Activated T-cell treated with anti-CD3 and anti-CD28 coated beads, Interleukin-2, amount 50 U/mL, for 1 hour (primary cell): Measurements from ENCODE around the gene SYCP3.
"Not testable (repeated sequence)": the region's sequence is repeated elsewhere in the genome, so short reads cannot be mapped to it uniquely, and the experiment has no call there.

Experiments used
- DNase-seq: peaks from one replicate; pipeline ENCODE4 v3.0.0-alpha.2; 2020

Gene SYCP3

DNA sequence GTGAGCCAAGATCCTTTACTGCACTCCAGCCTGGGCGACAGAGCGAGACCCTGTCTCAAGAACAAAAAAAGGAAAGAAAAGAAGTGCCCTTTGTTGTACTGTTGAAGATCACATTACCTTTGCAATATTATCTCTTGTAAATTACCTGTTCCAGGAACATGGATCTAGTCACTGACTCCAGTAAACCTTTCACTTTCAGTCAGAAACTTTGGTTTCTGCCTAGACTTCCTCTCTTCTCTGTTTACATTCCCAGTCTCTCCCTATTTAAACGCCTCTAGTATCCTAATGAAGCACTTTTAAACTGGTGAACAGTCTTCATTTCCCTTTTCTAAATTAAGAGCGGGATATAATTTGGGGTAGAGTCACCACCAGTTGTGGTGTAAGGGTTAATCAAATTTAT is 29.0 kb downstream of the SYCP3 start:
- DNase-seq: no peak

DNA sequence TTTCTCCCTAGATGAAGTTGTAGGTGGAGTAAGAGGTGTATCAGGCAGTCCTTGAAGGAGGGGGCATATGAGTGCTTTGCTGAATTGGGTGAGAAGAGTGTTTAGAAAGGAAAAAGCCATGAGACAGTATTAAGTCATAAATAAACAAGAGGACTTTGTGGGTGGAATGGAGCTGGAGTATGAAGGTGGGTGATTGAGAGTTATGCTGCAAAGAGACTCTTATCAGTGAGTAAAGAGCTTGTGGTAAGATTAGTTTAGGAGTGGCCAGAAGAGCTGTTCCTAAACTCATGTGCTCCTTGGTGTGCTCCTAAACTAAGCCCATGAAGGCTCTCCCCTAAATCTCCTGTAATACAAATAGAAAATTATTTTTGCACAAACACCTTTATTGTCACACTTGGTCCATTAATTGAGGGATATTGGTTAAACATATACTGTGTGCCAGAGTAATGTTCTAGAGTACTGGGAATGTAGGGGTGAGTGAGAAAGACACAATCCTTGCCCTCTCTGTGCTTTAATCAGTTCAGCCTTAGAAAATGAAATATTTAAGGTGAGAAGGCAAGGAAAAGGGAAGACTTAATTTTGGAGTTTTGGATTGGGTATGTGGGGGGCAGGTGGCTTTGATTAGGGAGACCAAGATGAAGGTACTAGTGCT is 32.0 kb downstream of the SYCP3 start:
- DNase-seq: no peak

DNA sequence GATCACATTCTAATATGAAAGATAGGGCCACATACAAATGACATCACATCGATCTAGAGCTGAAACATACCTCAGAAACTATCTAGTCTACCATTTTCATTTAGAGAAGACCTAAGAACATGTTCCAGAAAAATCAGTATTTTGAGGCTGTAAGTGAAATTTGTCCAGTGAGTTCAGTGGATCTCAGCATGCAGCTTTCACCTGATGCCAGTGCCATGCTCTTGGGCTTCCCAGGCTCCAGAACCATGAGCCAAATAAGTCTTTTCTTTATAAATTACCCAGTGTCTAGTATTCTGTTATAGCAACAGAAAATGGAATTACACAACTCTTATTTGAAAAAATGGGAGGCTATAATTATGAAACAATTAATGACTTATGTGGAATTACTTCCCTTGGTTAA is 32.9 kb downstream of the SYCP3 start:
- no peak for DNase-seq

DNA sequence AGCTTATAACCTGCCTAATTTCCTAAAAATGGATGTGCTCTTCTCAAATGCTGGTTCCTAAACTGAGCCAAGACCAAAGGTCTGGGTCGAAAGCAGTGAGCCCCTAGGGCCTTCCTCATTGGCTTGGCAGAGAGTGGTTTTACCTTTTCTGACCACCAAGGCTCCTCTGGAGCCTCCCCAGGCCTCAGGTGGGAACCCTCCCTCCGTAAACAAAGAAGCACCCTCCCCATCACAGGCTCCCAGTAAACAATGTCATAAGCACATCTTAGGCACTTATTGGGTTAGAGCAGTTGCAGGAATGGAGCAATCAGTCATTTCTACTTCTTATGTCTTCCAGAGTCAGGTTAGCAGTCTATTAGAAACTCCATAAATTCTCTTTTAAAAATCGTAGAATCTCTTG is 35.8 kb downstream of the SYCP3 start:
- DNase-seq: no peak

DNA sequence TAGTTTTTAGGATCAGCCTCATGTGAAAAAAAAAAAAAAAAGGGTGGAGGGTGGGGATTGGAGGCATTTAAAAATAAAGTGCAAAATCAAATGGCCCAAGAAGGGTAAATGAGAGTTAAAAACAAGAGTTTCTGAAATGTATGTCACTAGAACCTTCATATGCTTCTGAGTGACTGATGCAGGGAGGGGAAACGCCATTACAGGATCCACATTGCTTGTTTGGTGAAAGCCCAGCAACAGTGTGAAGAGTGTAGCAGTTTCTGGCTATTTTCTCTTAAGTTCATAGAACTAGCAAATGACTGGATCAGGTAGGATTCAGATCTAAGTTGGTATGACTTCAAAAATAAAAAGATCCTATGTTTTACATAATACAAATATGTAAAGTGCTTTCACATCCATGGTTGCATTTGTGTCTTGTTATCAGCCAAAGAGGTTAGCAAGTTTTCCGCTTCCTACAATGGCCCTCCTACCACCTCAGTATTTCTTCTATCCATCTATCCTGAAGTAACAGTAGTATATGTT is 38.9 kb downstream of the SYCP3 start:
- DNase-seq: no peak

DNA sequence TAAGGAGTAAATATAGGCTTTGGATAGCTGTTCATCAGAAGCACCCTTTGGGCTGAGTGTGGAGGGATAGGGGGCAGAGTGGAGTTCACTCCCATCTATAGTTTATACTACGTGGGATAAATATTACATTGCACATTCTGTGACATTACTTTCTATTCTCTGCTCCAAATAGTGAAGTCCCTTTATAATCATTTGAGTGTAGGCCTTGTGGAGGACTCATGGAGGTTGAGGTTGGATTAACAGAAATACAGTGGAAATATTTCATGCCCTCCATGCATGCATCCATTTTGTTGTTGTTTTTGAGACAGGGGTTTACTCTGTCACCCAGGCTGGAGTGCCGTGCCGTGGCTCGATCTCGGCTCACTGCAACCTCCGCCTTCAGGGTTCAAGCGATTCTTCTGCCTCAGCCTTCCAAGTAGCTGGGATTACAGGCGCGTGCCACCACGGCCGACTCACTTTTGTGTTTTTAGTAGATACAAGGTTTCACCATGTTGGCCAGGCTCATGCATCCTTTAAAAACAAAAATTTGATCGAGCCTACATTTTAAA is 40.4 kb downstream of the SYCP3 start:
- no peak for DNase-seq

DNA sequence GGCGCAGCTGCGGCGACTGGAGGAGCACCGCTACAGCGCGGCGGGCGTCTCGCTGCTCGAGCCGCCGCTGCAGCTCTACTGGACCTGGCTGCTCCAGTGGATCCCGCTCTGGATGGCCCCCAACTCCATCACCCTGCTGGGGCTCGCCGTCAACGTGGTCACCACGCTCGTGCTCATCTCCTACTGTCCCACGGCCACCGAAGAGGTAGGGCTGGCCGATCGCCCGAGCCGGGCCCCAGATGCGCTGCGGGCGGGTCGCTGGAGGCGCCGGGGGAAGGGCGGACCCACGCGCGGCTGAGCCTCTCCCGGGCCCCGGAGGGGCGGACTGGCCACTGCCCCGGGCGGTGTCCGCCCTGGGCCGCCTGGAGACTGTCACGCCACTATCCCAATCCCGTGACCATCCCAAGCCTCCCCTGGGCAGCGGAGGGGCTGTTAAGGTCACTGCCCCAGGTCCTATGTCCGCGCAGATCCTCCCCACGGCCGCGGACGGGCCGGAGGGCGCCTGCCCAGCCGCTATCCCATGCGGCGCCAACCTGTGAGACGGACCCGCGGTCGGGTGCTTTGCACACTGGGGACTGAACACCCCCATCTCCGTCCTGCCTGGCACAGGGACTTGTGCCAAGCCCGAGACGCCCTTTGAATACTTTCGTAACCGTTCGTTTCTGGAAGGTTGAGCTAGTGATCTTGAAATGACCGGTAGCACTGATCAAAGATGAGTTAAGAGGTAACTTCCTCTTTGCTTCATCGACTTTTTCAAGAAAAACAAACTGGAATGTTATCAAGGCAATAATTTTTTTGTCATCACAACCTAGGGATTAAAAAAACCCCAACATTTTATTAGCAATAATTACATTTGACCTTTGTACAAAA is 41.1 kb downstream of the SYCP3 start:
- no peak for DNase-seq

DNA sequence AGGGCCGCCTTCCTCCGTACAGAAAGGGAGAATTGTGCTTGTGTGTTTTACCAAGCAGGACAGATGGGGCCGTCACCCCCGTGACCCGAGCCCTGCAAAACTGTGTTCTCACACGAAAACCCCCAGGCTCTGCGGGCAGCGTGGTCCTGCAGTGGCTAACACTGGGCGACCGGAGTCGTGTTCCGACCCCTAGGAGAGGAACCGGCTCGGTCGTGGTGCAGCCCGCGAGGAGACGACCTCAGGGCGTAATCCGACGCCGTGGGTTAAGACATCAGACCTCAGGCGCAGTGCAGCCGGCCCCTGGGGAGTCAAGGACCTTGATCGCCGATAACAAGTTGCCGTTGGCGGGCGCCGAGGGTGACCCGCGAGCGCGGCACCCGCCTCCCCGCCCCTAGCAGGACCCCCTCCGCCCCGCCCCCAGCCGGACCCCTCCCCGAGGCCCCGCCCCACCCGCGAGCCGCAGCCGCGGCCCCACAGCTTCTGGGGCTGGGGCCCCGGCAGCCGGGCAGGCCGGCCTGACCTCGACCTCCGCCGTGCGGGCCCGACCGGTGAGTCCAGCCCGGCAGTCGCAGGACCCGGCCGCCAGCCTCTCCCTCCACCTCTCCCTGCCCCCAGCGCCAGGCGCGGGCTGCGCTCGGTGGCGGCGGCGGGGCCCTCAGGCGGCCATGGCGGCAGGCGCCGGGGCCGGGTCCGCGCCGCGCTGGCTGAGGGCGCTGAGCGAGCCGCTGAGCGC is 41.9 kb downstream of the SYCP3 start, which contains the start of gene CHPT1:
CHPT1 (plus strand) TSS at position 444 of the 733 bp plus-strand sequence; CDS start at position 666, 222 bp downstream.
- DNase-seq: peak; percentile 72

DNA sequence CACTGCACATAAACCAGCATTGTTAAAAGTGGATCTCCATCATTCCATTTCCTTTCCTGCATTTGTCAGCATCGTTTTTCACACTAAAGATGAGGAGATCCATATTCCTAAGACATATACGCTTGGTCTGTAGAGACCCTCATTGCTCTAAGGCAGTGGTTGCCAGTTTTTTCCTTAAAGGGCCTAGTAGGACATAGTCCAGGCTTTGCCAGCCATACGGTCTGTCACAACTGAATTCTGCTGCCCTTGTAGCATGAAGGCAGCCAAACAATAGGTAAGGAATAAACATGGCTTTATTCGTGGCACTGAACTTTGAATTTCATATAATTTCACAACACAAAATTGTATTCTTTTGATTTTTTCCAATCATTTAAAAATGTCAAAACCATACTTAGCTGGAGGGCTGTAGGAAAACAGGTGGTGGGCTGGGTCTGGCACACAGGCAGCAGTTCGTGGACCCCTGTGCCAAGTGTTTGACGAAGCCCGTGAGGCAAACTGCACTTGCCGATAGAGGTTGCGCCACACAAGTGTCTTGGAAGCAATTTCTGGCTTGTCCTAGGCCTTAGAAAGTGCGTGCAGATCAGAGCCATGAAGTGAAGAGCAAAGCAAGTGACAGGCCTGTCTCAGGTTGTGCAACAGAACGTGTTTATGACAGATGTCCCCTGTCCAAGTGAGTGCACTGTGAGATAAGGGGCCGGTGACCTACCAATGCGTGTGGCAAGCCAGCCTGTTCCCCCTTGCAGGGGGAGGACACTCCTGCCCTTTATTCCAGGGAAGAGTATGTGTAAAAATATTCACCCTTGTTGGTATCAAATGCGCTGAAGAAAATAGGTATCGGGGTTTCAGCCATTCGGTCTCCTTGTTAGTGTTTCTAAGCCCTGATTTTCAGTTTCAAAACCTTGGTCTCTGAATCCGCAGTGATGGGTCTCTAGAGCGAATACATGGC is 42.7 kb downstream of the SYCP3 start:
- DNase-seq: peak; percentile 26

DNA sequence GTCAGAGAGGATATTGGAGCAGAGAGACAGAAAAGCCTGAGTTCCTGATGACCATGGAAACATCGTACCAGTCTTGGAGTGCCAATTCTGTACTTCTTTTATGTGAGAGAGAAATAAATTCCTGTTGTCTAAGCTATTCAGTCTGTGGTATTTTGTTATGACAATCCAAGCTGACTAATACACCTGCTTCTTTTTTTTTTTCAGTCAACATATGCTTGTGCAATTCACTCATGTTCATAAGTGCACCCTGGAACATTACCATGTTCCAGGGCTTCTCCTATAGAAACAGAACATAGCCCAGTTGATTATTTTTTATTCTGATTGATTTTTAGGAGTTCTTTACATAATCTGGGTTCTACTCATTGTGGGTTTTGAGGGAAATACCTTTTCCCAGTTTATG is 43.6 kb downstream of the SYCP3 start:
- no peak for DNase-seq

DNA sequence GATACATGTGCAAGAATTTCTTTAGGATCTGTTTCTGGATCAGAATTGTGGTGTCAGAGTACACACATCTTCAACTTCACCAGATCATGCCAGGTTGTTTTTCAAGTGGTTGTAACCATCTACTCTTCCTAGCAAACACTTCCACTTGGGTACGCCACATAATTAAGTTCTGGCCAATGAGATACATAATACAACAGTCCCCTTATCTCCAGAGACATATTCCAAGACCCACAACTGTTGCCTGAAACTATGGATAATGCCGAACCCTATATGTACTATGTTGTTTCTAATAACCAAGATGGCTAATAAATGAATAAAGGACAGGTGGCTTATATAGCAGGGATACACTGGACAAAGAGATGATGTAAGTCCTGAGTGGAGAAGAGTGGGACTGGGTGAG is 44.3 kb downstream of the SYCP3 start:
- DNase-seq: no peak

DNA sequence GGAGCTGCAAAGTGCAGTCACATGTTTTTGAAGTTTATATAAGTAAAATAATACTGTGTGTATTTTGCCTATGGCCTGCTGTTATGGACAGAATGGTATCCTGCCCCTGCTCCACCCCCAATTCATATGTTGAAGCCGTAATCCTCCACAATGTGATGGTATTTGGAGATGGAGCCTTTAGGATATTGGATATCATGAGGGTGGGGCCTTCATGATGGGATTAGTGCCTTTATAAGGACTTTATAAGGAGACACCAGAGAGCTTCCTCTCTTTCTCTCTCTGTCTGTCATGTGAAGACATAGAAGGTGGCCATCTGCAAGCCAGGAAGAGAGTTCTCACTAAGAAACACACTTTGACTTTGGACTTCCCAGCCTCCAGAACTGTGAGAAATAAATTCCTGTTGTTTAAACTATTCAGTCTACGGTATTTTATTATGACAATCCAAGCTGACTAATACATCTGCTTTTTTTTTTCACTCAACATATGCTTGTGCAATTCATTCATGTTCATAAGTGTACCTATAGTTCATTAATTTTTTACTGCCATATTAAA is 44.9 kb downstream of the SYCP3 start:
- DNase-seq: no peak

DNA sequence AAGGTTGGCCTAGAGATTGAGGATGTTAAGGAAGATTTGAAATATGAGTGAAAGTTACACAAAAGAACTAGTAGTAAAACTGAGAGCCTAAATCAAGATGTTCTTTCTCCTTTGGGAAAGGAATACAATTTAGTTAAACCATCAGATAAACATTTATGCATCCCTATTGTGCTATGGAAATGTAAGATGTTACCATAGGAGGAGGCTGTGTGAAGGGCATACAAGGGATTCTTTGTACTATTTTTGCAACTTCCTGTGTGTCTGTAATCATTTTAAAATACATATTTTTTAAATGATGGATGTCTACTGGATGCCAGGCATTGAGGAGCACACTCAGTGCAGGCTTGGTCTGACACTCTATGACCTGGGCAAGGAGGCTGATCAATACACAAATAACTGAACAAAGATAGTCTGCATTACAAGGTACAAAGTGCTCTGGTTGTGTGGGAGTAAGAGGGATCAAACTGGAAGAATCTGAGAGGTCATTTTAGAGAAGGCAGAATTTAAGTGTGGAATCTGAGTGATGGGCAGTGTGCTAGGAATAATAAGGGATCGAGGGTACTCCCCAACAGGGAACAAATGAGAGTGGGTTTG is 47.7 kb downstream of the SYCP3 start:
- no peak for DNase-seq

DNA sequence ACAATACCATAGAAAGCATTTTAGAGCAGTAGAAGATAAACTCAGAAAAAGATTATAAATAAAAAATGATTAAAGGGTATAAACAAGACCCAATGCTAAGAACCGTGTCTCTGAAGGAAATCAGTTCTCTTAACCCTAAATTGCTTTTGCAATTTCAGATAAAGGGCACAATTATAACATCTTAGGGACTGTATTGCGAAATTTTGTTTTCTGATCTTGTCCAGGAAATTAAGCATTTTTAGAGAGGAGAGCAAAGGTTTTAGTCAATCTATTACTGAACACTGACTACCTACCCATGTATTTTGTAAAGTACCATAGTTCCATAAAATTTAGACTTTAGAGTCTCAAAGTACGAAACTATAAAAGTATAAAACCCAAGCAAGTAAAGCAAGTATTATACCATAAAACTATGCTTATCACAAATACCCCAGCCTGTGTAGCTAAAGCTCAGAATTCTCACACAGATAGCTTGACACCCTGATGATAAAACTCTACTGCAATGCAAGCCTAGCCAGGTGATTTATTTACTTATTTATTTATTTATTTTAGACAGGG is 48.6 kb downstream of the SYCP3 start:
- no peak for DNase-seq

DNA sequence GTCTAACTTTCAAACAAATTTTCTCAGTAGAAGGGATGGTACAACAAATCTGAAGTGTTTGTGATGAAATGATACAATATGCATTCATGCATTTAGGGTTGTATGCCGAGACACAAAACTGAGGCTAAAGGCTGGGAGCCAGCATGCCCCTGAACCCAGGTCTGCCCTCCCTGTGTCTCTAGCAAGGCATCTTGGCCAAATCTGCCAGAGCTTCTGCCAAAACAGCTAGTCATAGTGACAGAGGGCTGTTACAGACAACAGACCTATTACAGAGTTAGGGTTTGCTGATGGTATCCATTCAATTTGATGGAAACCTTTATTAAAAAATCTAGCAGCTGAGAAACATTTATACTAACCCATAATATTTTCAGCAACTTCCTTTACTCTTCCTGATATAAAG is 53.1 kb downstream of the SYCP3 start:
- DNase-seq: no peak

DNA sequence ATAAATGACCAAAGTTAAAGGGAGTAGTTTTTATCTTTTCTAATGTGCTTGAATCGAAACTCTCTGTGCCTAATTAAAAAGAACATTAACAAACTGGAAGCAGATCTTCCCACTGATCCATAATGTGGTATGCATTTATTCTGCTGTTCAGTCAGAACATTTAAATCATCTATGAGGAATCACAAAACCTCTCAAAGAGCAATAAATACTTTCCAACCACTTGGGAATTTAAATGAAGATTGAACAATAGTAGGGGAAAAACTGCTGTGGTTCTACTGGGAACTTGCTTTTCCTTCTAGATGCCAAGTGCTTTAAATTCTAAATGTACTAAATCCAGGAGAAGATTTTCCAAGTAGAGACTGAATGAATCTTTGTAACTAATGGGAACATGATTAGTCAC is 54.2 kb downstream of the SYCP3 start:
- DNase-seq: no peak

DNA sequence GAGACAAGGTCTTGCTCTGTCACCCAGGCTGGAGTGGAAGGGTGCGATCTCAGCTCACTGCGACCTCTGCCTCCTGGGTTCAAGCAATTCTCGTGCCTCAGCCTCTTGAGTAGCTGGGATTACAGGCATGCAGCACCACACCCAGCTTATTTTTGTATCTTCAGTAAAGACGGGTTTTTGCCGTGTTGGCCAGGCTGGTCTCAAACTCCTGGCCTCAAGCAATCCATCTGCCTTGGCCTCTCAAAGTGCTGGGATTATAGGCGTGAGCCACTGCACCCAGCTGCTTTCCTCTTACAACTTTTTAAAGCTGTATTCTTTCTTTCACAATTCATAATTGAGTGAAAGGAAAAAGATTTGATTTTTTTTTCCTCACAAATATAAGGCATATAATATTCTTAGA is 57.6 kb downstream of the SYCP3 start:
- not testable (repeated sequence) for DNase-seq

DNA sequence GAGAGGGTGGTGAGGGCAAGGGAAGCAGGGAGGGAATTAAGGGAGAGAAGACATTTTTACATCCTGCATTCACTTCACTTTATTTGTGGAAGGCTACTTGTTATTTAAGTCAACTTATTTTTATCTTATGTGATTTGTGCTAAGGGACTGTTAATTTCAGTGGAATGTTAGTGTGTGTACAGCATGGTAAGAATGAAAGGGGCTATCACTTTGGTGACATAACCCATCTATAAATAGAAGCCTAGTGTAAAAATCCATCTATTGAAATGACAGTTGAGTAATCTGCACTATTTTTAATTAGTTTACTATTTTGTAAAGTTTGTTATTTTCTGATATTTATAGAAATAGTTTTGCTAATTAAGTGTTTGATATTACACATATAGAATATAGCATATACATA is 58.6 kb downstream of the SYCP3 start:
- DNase-seq: no peak

DNA sequence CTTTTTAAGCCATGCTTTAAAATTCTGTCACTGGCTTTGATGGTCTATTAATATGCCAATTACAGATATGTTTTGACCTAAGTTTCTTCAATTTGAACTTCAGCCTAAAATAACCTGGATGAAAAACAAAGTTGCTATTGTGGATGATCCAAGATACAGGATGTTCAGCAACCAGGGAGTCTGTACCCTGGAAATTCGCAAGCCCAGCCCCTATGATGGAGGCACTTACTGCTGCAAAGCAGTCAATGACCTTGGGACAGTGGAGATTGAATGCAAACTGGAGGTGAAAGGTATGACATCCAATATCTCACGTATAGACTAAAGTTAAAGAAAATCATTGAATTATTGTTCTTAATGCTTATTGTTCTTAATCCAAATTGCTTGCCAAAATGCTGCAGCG is 59.0 kb downstream of the SYCP3 start:
- no peak for DNase-seq
